Lower leg skin (tissue), 4 donors: ENCODE results near the gene LYRM7. TPM values are rescaled to one million over a fixed set of nuclear protein-coding genes. Genes with fewer than 3 reads are reported as not detected.
"Not testable (repeated sequence)": the region's sequence is repeated elsewhere in the genome, so short reads cannot be mapped to it uniquely, and the experiment has no call there.

Source experiments
- DNase-seq, 2 donors: peaks; one replicate each; pipeline ENCODE4 v3.0.0-alpha.2; 2019; ENCODE audit warnings: low spot score in 2 of 2
- H3K4me3 ChIP-seq: fragments of 200-600 bp; sonication (generic); 2 replicates; pipeline ENCODE4 v1.5.1; 2017; ENCODE audit warnings: mild to moderate bottlenecking, low read depth; ENCODE audit not compliant: poor library complexity, severe bottlenecking
- POLR2A ChIP-seq, 2 donors: fragments of 450-650 bp; IDR thresholded peaks; one replicate each; pipeline ENCODE4 v1.6.1; 2016 to 2017; ENCODE audit warnings: antibody characterized with exemption in 2 of 2, mild to moderate bottlenecking in 1 of 2, moderate library complexity in 1 of 2
- WGBS, 2 donors: methylation state at CpG; one replicate each; pipeline ENCODE4 v1.1.5; 2018; 5-methylcytosine and 5-hydroxymethylcytosine counted together
- intact Hi-C: fragments of 100-400 bp; cut with DNase I; formaldehyde crosslinking; loops from one replicate; pipeline ENCODE4 v1.15.0; 2023; ENCODE audit warnings: low total_unique reads
- total RNA-seq, 4 donors: library from RNA; depleted of rRNA; stranded (reverse); fragments of >200 nt; gene quantifications; one replicate each; pipeline ENCODE4 v1.1.0, GENCODE V29; 2016
- TF ChIP-seq, protein P1 (sequence below), 3 donors: fragments of 450-650 bp; IDR thresholded peaks; one replicate each; pipeline ENCODE4 v1.5.1; 2016; ENCODE audit warnings: antibody characterized with exemption in 3 of 3, mild to moderate bottlenecking in 3 of 3, moderate library complexity in 2 of 3

Gene LYRM7
- total RNA-seq, 4 donors from 2014 or later, result 4.1 to 15.7 (median 5.8) TPM

DNA sequence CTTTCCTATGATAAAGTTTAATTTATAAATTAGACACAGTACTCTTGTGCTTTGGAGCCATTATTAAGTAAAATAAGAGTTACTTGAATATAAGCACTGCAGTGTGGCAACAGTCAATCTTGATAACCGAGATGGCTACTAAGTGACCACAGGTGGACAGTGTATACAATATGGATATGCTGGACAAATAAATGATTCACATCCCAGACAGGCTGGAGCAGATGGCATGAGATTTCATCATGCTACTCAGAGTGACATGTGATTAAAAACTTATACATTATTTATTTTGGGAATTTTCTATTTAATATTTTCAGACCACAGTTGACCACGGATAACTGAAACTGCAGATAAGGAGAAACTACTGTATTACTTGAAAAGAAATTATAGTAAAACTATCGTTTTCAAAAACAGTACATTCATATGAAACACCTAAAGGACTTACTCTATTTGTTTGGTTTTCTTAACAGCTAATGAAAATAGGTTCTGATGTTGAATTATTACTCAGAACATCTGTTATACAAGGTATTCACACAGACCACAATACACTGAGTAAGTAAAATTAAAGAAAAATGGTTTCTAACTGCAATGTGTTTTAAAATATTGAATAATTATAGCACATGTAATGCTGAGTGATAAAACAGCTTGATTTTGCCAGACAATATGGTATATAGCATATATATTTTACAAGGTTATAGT lies 16.0 kb downstream of the LYRM7 start:
- no peak for DNase-seq
- TF ChIP-seq, protein P1, sequence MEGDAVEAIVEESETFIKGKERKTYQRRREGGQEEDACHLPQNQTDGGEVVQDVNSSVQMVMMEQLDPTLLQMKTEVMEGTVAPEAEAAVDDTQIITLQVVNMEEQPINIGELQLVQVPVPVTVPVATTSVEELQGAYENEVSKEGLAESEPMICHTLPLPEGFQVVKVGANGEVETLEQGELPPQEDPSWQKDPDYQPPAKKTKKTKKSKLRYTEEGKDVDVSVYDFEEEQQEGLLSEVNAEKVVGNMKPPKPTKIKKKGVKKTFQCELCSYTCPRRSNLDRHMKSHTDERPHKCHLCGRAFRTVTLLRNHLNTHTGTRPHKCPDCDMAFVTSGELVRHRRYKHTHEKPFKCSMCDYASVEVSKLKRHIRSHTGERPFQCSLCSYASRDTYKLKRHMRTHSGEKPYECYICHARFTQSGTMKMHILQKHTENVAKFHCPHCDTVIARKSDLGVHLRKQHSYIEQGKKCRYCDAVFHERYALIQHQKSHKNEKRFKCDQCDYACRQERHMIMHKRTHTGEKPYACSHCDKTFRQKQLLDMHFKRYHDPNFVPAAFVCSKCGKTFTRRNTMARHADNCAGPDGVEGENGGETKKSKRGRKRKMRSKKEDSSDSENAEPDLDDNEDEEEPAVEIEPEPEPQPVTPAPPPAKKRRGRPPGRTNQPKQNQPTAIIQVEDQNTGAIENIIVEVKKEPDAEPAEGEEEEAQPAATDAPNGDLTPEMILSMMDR (IDR thresholded peaks at IDR 0.05), result no peak
- no peak for TF ChIP-seq POLR2A (IDR thresholded peaks at IDR 0.05)
- H3K4me3 ChIP-seq, result no peak overlapping the region
- intact Hi-C loops, result no loop called here
- WGBS, 2 donors, result 91% methylated on average over 3 of the region's 3 CpGs

DNA sequence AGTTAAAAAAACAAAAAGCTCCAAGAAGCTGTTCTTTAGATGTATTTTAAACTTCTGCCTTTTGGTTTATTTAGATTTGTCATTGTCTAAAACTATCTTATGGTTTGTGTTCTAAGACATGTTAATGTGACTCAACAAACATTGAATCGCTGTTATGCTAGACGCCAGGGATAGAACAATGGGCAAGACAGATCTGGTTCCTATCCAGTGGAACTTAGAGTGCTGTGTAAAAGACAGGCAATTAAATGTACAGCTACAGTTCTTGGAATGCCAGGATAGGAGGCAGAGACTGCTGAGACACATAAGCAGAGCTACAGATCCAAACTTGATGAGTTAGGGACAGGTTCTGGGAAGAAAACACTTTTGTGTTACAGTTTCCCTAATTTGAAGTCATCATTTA lies 22.4 kb downstream of the LYRM7 start:
- WGBS, 2 donors, result 57 to 72% methylated on average over 2 of the region's 2 CpGs
- DNase-seq, result no peak
- H3K4me3 ChIP-seq, result no peak overlapping the region
- intact Hi-C loops, result no loop called here
- TF ChIP-seq POLR2A (IDR thresholded peaks at IDR 0.05), result no peak
- TF ChIP-seq, protein P1 (IDR thresholded peaks at IDR 0.05), result no peak

DNA sequence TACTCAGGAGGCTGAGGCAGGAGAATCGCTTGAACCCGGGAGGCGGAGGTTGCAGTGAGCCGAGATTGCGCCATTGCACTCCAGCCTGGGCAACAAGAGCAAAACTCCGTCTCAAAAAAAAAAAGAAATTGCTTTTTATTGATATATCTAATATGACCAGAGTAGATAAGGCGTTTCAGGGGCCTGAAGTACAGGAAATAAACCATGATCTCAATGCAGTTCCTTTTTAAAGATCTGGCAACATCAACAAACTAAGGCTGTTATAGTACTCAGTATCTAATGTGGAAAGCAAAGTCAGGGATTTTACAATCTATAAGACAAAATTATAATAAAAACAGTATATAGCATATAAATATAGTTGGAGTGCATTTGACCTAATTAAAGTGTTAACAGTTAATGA lies 23.2 kb downstream of the LYRM7 start:
- H3K4me3 ChIP-seq, DNase-seq, intact Hi-C loops: not testable (repeated sequence)
- 93 to 99% methylated on average over 7 of the region's 7 CpGs for WGBS, 2 donors

DNA sequence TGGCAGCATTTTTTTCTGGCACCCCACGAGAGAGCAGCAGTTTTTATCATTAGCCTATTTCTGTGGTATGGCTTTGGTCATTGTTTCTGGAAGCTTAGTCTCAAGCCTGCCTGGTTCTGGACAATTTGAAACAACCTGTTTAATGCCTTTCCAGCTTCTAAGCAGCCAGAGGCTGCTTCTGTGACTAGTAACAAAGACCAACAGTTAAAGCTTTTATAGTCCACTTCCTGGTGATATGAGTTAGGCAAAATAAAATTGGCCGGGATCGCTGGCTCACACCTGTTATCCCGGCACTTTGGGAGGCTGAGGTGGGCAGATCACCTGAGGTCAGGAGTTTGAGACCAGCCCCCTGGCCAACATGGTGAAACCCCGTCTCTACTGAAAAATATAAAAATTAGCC lies 24.0 kb downstream of the LYRM7 start:
- TF ChIP-seq, protein P1 (IDR thresholded peaks at IDR 0.05), result no peak
- TF ChIP-seq POLR2A (IDR thresholded peaks at IDR 0.05), result no peak
- intact Hi-C loops, result no loop called here
- H3K4me3 ChIP-seq, result no peak overlapping the region
- DNase-seq, result no peak
- WGBS, 2 donors, result 83 to 88% methylated on average over 5 of the region's 5 CpGs

DNA sequence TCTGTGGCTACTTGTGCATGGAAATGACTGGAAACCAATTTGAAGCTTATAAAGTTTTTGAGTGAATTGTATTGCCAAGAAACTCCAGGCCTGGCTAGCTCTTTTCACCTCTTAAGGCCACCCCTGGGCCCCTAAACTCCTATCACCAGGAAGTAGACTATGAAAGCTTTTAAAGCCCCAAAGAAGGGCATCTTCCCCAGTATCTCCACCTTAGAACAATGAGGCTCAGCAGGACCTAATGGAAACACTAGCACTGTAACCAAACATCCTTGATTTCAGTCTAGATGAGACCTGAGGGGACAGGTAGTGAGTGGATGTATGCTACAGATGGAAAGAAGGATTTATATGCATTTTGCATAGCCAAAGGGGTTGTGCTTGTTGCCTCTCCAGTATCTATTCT lies 25.0 kb downstream of the LYRM7 start:
- no peak for TF ChIP-seq POLR2A (IDR thresholded peaks at IDR 0.05)
- TF ChIP-seq, protein P1 (IDR thresholded peaks at IDR 0.05), result no peak
- intact Hi-C loops, result no loop called here
- no peak for DNase-seq
- H3K4me3 ChIP-seq, result no peak overlapping the region

DNA sequence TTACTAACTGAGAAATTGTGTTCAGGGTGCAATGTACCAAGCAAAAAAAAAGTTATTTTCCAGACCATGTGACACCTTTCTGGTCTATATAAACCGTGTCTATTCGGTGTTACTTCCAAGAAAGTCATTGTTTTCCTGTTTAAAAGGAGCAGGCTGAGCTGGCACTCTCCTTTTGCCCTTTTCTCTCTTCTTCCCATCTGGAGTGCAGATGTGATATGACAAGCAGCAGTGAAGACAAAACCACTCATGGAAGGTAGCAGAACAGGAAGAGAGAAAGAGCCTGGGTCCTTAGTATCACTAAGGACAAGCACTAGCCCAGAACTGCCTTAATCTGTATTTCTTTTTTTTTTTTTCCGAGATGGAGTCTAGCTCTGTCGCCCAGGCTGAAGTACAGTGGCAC lies 25.6 kb downstream of the LYRM7 start:
- 72 to 84% methylated on average over 4 of the region's 4 CpGs for WGBS, 2 donors
- no peak for TF ChIP-seq POLR2A (IDR thresholded peaks at IDR 0.05)
- TF ChIP-seq, protein P1 (IDR thresholded peaks at IDR 0.05), result no peak
- no peak overlapping the region for H3K4me3 ChIP-seq
- intact Hi-C loops, result no loop called here
- no peak for DNase-seq
